WTC11 (cell line): ENCODE measurements around the gene CAMK2B.

Experiments
- CBFB ChIP-seq: sonication (generic); formaldehyde crosslinking; IDR thresholded peaks from 2 replicates; pipeline ENCODE4 v1.8.1; 2022; ENCODE audit warnings: mild to moderate bottlenecking, low read depth, missing genetic modification reagents
- CREB1 ChIP-seq: sonication (generic); formaldehyde crosslinking; IDR thresholded peaks from 2 replicates; pipeline ENCODE4 v1.8.0; 2023; ENCODE audit warnings: mild to moderate bottlenecking, missing genetic modification reagents
- CREM ChIP-seq: sonication (generic); formaldehyde crosslinking; IDR thresholded peaks from 2 replicates; pipeline ENCODE4 v1.8.1; 2022; ENCODE audit warnings: mild to moderate bottlenecking, missing genetic modification reagents, moderate library complexity
- CTCF ChIP-seq: fragments of 200-600 bp; IDR thresholded peaks from 2 replicates; pipeline ENCODE4 v1.8.0; 2022; ENCODE audit warnings: antibody characterized with exemption
- FOXK1 ChIP-seq: sonication (generic); formaldehyde crosslinking; IDR thresholded peaks from 2 replicates; pipeline ENCODE4 v1.8.0; 2022; ENCODE audit warnings: mild to moderate bottlenecking, moderate library complexity, missing genetic modification reagents
- NR2C2 ChIP-seq: sonication (generic); formaldehyde crosslinking; IDR thresholded peaks from 2 replicates; pipeline ENCODE4 v1.8.0; 2022; ENCODE audit warnings: mild to moderate bottlenecking, missing genetic modification reagents
- ZBTB21 ChIP-seq: sonication (generic); formaldehyde crosslinking; IDR thresholded peaks from 2 replicates; pipeline ENCODE4 v1.8.1; 2023; ENCODE audit warnings: mild to moderate bottlenecking, missing genetic modification reagents, borderline replicate concordance
- ZBTB43 ChIP-seq: sonication (generic); formaldehyde crosslinking; IDR thresholded peaks from 2 replicates; pipeline ENCODE4 v1.8.1; 2023; ENCODE audit warnings: mild to moderate bottlenecking, missing genetic modification reagents
- ZNF425 ChIP-seq: fragments of 250-450 bp; sonication (Bioruptor Pico); conservative IDR thresholded peaks from 2 replicates; pipeline ENCODE4 v1.9.0; 2021; ENCODE audit warnings: mild to moderate bottlenecking

- no peak for TF ChIP-seq ZNF425
- no peak for TF ChIP-seq CTCF
- TF ChIP-seq ZBTB43 (CRISPR knock-in tag): no peak
- no peak for TF ChIP-seq CREB1 (CRISPR knock-in tag)
- no peak for TF ChIP-seq FOXK1 (CRISPR knock-in tag)
- TF ChIP-seq CBFB: no peak
- no peak for TF ChIP-seq ZBTB21 (CRISPR knock-in tag)
- TF ChIP-seq CREM: no peak
- no peak for TF ChIP-seq NR2C2 (CRISPR knock-in tag)
Observed at GRCh38 chr7:44275957-44276570, 49.3 kb downstream of the CAMK2B start.
